Mesenchymal stem cell (in vitro differentiated cells and primary cell): ENCODE measurements around the gene MVP.
A peak's percentile ranks its signal among the peaks of the same experiment; 100 is the strongest.
"Not testable (repeated sequence)": the region's sequence is repeated elsewhere in the genome, so short reads cannot be mapped to it uniquely, and the experiment has no call there.

Experiments
- DNase-seq: peaks from one replicate; pipeline ENCODE4 v3.0.0-alpha.2; 2013
- H2AFZ ChIP-seq: one replicate; pipeline ENCODE4 v1.6.1; 2013; ENCODE audit warnings: low read depth, mild to moderate bottlenecking, control low read depth, inconsistent platforms, low read length, moderate library complexity
- H2AK5ac ChIP-seq: 2 replicates; pipeline ENCODE4 v1.6.1; 2013; ENCODE audit warnings: low read length, moderate library complexity, mild to moderate bottlenecking, inconsistent platforms; ENCODE audit not compliant: severe bottlenecking
- H2BK120ac ChIP-seq: one replicate; pipeline ENCODE4 v1.6.1; 2013; ENCODE audit warnings: low read depth, mild to moderate bottlenecking, inconsistent platforms, low read length, moderate library complexity
- H2BK12ac ChIP-seq, 2 experiments: one replicate each; pipeline ENCODE4 v1.6.1; 2013; ENCODE audit warnings: inconsistent platforms in 2 of 2, low read length in 2 of 2, mild to moderate bottlenecking in 2 of 2, moderate library complexity in 2 of 2, control low read depth in 1 of 2
- H2BK15ac ChIP-seq: one replicate; pipeline ENCODE4 v1.6.1; 2013; ENCODE audit warnings: mild to moderate bottlenecking, low read depth, inconsistent platforms; ENCODE audit not compliant: poor library complexity, severe bottlenecking
- H2BK5ac ChIP-seq: 2 replicates; pipeline ENCODE4 v1.6.1; 2013; ENCODE audit warnings: low read depth, mild to moderate bottlenecking, low read length, control low read depth, inconsistent platforms; ENCODE audit not compliant: poor library complexity, severe bottlenecking
- H3K14ac ChIP-seq, 2 experiments: one replicate each; pipeline ENCODE4 v1.6.1; 2013; ENCODE audit warnings: inconsistent platforms in 2 of 2, low read length in 2 of 2, control low read depth in 1 of 2, mild to moderate bottlenecking in 1 of 2, moderate library complexity in 1 of 2
- H3K18ac ChIP-seq, 2 experiments: one replicate each; pipeline ENCODE4 v1.6.1; 2013; ENCODE audit warnings: inconsistent platforms in 2 of 2, low read length in 2 of 2, control low read depth in 1 of 2, low read depth in 1 of 2, mild to moderate bottlenecking in 1 of 2
- H3K23ac ChIP-seq, 2 experiments: one replicate each; pipeline ENCODE4 v1.6.1; 2013; ENCODE audit warnings: inconsistent platforms in 2 of 2, low read length in 2 of 2, mild to moderate bottlenecking in 2 of 2, moderate library complexity in 2 of 2, control low read depth in 1 of 2
- H3K27ac ChIP-seq: 2 replicates; pipeline ENCODE4 v1.5.1; 2013; ENCODE audit warnings: mild to moderate bottlenecking, moderate library complexity, low read length, control low read depth, inconsistent platforms; ENCODE audit not compliant: poor library complexity, severe bottlenecking
- H3K27me3 ChIP-seq, 2 experiments: 2 replicates each; pipeline versions ENCODE4 v1.6.1 to v1.7.0; 2013; ENCODE audit warnings: low read length in 2 of 2, mild to moderate bottlenecking in 2 of 2, moderate library complexity in 2 of 2, control low read depth in 1 of 2, inconsistent platforms in 1 of 2; ENCODE audit not compliant: control insufficient read depth in 1 of 2, insufficient read depth in 1 of 2
- H3K36me3 ChIP-seq, 2 experiments: 2 replicates each; pipeline versions ENCODE4 v1.6.1 to v1.7.0; 2013; ENCODE audit warnings: low read length in 2 of 2, control low read depth in 1 of 2, inconsistent platforms in 1 of 2, low read depth in 1 of 2, mild to moderate bottlenecking in 1 of 2; ENCODE audit not compliant: insufficient read depth in 2 of 2, control insufficient read depth in 1 of 2
- H3K4ac ChIP-seq, 2 experiments: one replicate each; pipeline ENCODE4 v1.6.1; 2013; ENCODE audit warnings: inconsistent platforms in 2 of 2, low read length in 2 of 2, mild to moderate bottlenecking in 2 of 2, moderate library complexity in 2 of 2, control low read depth in 1 of 2, low read depth in 1 of 2
- H3K4me1 ChIP-seq: 2 replicates; pipeline ENCODE4 v1.6.1; 2013; ENCODE audit warnings: low read depth, low read length, control low read depth; ENCODE audit not compliant: control insufficient read depth, insufficient read depth
- H3K4me2 ChIP-seq: 2 replicates; pipeline ENCODE4 v1.6.1; 2013; ENCODE audit warnings: low read length, mild to moderate bottlenecking, inconsistent platforms; ENCODE audit not compliant: poor library complexity, severe bottlenecking
- H3K4me3 ChIP-seq, 2 experiments: 2 replicates each; pipeline versions ENCODE4 v1.5.1 to v1.7.0; 2013; ENCODE audit warnings: low read length in 2 of 2, mild to moderate bottlenecking in 2 of 2, control low read depth in 1 of 2, low read depth in 1 of 2; ENCODE audit not compliant: insufficient read depth in 1 of 2
- H3K79me1 ChIP-seq: replicated peaks from 2 replicates; pipeline ENCODE4 v1.6.1; 2013; ENCODE audit warnings: mild to moderate bottlenecking, control low read depth, low read length, inconsistent platforms; ENCODE audit not compliant: poor library complexity, severe bottlenecking
- H3K9ac ChIP-seq: 2 replicates; pipeline ENCODE4 v1.7.0; 2013; ENCODE audit warnings: mild to moderate bottlenecking, low read length, moderate library complexity
- H3K9me3 ChIP-seq: 2 replicates; pipeline ENCODE4 v1.7.0; 2013; ENCODE audit warnings: mild to moderate bottlenecking, low read length; ENCODE audit not compliant: control insufficient read depth
- H4K8ac ChIP-seq: one replicate; pipeline ENCODE4 v1.6.1; 2013; ENCODE audit warnings: inconsistent platforms, mild to moderate bottlenecking, low read length, moderate library complexity
- H4K91ac ChIP-seq: one replicate; pipeline ENCODE4 v1.6.1; 2013; ENCODE audit warnings: mild to moderate bottlenecking, low read length, inconsistent platforms
- WGBS: methylation state at CpG from one replicate; pipeline ENCODE4 v1.1.7; 2013; ENCODE audit warnings: mixed read lengths; 5-methylcytosine and 5-hydroxymethylcytosine counted together

The MVP gene

GRCh38 chr16:29830774-29831173 is 10.5 kb downstream of the MVP start:
- H3K27ac ChIP-seq = no peak overlapping the region
- peaks cover 20% of the 10 kb centered on the region for H3K79me1 ChIP-seq
- no peak overlapping the region for H4K91ac ChIP-seq
- H3K9ac ChIP-seq = no peak overlapping the region
- no peak overlapping the region for H2AK5ac ChIP-seq
- H2BK12ac ChIP-seq = no peak overlapping the region
- no peaks in the 10 kb centered on the region for H3K9me3 ChIP-seq
- no peaks in the 10 kb centered on the region for H3K27me3 ChIP-seq
- H2AFZ ChIP-seq = no peak overlapping the region
- peaks cover 51 to 63% of the 10 kb centered on the region in 2 experiments for H3K36me3 ChIP-seq
- no peak overlapping the region for H3K18ac ChIP-seq
- 98% methylated on average over 11 of the region's 11 CpGs for WGBS
- H3K4ac ChIP-seq = no peak overlapping the region
- H2BK5ac ChIP-seq = no peak overlapping the region
- no peak for DNase-seq
- H4K8ac ChIP-seq = no peak overlapping the region
- no peak overlapping the region for H3K4me2 ChIP-seq
- H3K4me3 ChIP-seq = no peak overlapping the region
- H3K23ac ChIP-seq = no peak overlapping the region
- no peak overlapping the region for H2BK15ac ChIP-seq
- H3K14ac ChIP-seq = no peak overlapping the region
- H3K4me1 ChIP-seq = peaks cover 12% of the 10 kb centered on the region
- no peak overlapping the region for H2BK120ac ChIP-seq

- Histone ChIP-seq H3K27me3 (no peaks in the 10 kb centered on the region), H2BK5ac (no peak overlapping the region)
- WGBS = 100% methylated on average over 1 of the region's 2 CpGs
Observed at GRCh38 chr16:29831490-29831889, 11.2 kb downstream of the MVP start.

GRCh38 chr16:29833219-29833618 is 13.0 kb downstream of the MVP start:
- H3K4me2 ChIP-seq, H3K27me3 ChIP-seq, H3K18ac ChIP-seq, H2AK5ac ChIP-seq, H3K9me3 ChIP-seq, H3K27ac ChIP-seq, H3K14ac ChIP-seq, H2BK12ac ChIP-seq, H4K8ac ChIP-seq, H2AFZ ChIP-seq, H2BK5ac ChIP-seq, H3K4ac ChIP-seq, DNase-seq, H3K4me1 ChIP-seq, H4K91ac ChIP-seq, H3K4me3 ChIP-seq, H3K9ac ChIP-seq, H3K23ac ChIP-seq, H2BK120ac ChIP-seq, H2BK15ac ChIP-seq: not testable (repeated sequence)
- H3K79me1 ChIP-seq = peaks cover 28% of the 10 kb centered on the region
- H3K36me3 ChIP-seq = peaks cover 70 to 87% of the 10 kb centered on the region in 2 experiments
- 100% methylated on average over 2 of the region's 4 CpGs for WGBS

More at GRCh38 chr16:29831490-29831889, 11.2 kb downstream of the MVP start:
- H3K4me3 ChIP-seq = no peak overlapping the region
- no peak overlapping the region for H2AK5ac ChIP-seq
- H3K23ac ChIP-seq = no peak overlapping the region
- H3K79me1 ChIP-seq = peaks cover 20% of the 10 kb centered on the region
- H3K9ac ChIP-seq = no peak overlapping the region
- no peak overlapping the region for H2BK15ac ChIP-seq
- H2AFZ ChIP-seq = no peak overlapping the region
- H3K36me3 ChIP-seq = peaks cover 56 to 70% of the 10 kb centered on the region in 2 experiments
- no peak overlapping the region for H3K27ac ChIP-seq
- H3K4me2 ChIP-seq = no peak overlapping the region
- peak overlapping the region in 1 of 2 experiments; percentile 3 for H2BK12ac ChIP-seq
- H3K9me3 ChIP-seq = no peaks in the 10 kb centered on the region
- H2BK120ac ChIP-seq = no peak overlapping the region
- H3K4ac ChIP-seq = no peak overlapping the region
- H3K4me1 ChIP-seq = peaks cover 6% of the 10 kb centered on the region
- no peak for DNase-seq
- no peak overlapping the region for H4K91ac ChIP-seq
- no peak overlapping the region for H3K14ac ChIP-seq
- H4K8ac ChIP-seq = no peak overlapping the region
- no peak overlapping the region for H3K18ac ChIP-seq

- no peaks in the 10 kb centered on the region for H3K27me3 ChIP-seq
- H3K9ac ChIP-seq = no peak overlapping the region
- H3K27ac ChIP-seq = no peak overlapping the region
- no peak overlapping the region for H2BK12ac ChIP-seq
- H3K4ac ChIP-seq = no peak overlapping the region
- no peak overlapping the region for H4K8ac ChIP-seq
- no peak overlapping the region for H2BK5ac ChIP-seq
- no peaks in the 10 kb centered on the region for H3K9me3 ChIP-seq
- H3K14ac ChIP-seq = no peak overlapping the region
- H2BK120ac ChIP-seq = no peak overlapping the region
- H3K36me3 ChIP-seq = peaks cover 77 to 93% of the 10 kb centered on the region in 2 experiments
- peaks cover 4% of the 10 kb centered on the region for H3K4me1 ChIP-seq
- H3K23ac ChIP-seq = no peak overlapping the region
- H3K4me3 ChIP-seq = no peak overlapping the region
- DNase-seq = no peak
- H2BK15ac ChIP-seq = no peak overlapping the region
- no peak overlapping the region for H3K18ac ChIP-seq
- 98% methylated on average over 5 of the region's 5 CpGs for WGBS
- no peak overlapping the region for H3K4me2 ChIP-seq
- H2AK5ac ChIP-seq = no peak overlapping the region
- H4K91ac ChIP-seq = no peak overlapping the region
- H3K79me1 ChIP-seq = peaks cover 31% of the 10 kb centered on the region
- H2AFZ ChIP-seq = no peak overlapping the region
Observed at GRCh38 chr16:29834079-29834478, 13.8 kb downstream of the MVP start.
